Measurements from ENCODE around the gene PCSK5. TPM values are rescaled to one million over a fixed set of nuclear protein-coding genes. Genes with fewer than 3 reads are reported as not detected.

Gene PCSK5
- total RNA-seq, 1 donor, result 3.0 TPM

DNA sequence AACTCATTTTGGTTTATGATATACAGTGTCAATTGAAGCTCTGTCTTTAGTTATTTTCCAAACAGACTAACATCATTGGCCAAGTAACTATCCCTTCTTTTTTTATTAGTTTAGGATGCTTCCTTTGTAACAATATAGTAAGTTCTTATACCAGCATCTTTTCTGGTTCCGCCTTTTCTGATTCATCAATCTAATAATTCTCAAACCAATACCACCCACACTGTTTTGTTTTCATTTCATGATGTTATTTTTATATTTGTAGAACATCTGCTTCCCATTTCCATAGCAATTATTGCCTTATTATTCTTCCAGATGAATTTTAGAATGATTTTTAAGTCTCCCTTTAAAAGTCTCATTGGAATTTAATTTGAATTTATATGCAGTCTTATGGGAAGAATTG is 285.7 kb downstream of the PCSK5 start:
- no peak for DNase-seq (ENCODE audit: low read depth in 2 of 3, low spot score in 2 of 3)

DNA sequence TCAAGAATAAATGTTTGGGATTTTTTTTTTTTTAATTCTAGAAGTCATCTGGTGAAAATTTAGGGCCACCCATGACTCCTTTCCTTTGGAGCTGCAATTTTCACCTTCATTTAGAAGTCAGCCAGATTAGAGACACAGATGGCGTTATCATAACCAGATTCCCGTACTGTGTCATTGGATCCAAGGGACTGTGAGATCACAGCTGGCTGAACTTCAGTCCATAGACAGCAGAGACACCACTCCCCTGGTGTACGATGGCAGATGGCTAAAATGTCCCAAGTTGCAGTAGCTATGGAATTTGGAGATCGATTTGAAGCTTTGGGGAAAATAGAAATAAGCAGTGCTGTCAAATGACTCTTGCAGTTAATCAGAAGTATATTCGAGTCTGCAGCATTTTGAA is 287.5 kb downstream of the PCSK5 start:
- DNase-seq (ENCODE audit: low read depth in 2 of 3, low spot score in 2 of 3), result no peak

GRCh38 chr9:76180541-76180940 is 290.1 kb downstream of the PCSK5 start:
- no peak for DNase-seq (ENCODE audit: low read depth in 2 of 3, low spot score in 2 of 3)

DNA sequence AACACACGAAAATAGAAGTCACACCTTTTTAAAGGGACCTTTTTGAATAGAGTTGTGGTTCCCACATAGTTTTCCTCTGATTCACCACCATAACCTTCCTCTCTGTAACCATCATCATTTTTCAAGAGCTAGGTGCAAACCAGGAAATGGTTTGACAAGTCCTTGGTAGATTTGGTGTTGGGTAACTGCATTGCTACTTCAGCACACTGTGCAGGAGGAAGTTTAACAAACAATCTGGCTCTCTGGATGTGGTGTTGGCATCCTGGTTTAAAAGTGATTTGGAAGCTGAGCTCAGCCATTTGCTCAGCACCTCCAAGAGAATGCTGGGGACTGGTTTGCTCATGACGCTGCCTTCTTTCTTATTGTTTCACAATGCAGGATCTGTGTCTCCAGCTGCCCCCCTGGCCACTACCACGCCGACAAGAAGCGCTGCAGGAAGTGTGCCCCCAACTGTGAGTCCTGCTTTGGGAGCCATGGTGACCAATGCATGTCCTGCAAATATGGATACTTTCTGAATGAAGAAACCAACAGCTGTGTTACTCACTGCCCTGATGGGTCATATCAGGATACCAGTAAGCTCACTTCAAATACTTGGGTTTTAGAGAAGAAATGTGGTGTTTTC is 290.7 kb downstream of the PCSK5 start:
- peak in 2 of 3 donors; percentile 21 to 58 for DNase-seq (ENCODE audit: low read depth in 2 of 3, low spot score in 2 of 3)

GRCh38 chr9:76181781-76182180 is 291.3 kb downstream of the PCSK5 start:
- no peak for DNase-seq (ENCODE audit: low read depth in 2 of 3, low spot score in 2 of 3)

- no peak for DNase-seq (ENCODE audit: low read depth in 2 of 3, low spot score in 2 of 3)
Measured at GRCh38 chr9:76185432-76185831, 295.0 kb downstream of the PCSK5 start.

GRCh38 chr9:76188286-76188685 is 297.8 kb downstream of the PCSK5 start:
- DNase-seq (ENCODE audit: low read depth in 2 of 3, low spot score in 2 of 3), result no peak

GRCh38 chr9:76188905-76189304 is 298.4 kb downstream of the PCSK5 start:
- no peak for DNase-seq (ENCODE audit: low read depth in 2 of 3, low spot score in 2 of 3)

DNA sequence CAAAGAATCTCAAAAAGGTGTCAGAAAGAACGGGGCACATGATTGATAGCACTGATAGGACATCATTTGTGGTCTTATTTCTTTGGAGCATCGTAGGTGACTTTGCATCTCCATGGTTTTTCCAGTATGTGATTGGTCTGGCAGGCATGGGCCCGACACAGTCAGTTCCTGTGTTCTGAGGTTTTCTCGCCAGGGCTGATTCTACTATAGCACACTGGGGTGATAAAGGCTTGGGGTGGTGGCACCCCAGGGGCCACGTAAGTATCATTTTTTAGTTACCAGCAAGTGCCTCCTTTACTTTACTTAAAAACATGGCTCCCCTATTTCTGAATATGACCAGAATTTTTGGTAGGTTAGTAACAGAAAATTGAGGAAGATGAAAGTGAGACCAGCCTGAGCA is 301.0 kb downstream of the PCSK5 start:
- no peak for DNase-seq (ENCODE audit: low read depth in 2 of 3, low spot score in 2 of 3)

GRCh38 chr9:76192013-76192412 is 301.5 kb downstream of the PCSK5 start:
- DNase-seq (ENCODE audit: low read depth in 2 of 3, low spot score in 2 of 3), result no peak

- DNase-seq (ENCODE audit: low read depth in 2 of 3, low spot score in 2 of 3), result no peak
Measured at GRCh38 chr9:76194896-76195295, 304.4 kb downstream of the PCSK5 start.

GRCh38 chr9:76198336-76198735 is 307.9 kb downstream of the PCSK5 start:
- no peak for DNase-seq (ENCODE audit: low read depth in 2 of 3, low spot score in 2 of 3)

- no peak for DNase-seq (ENCODE audit: low read depth in 2 of 3, low spot score in 2 of 3)
Measured at GRCh38 chr9:76200315-76200714, 309.8 kb downstream of the PCSK5 start.

- DNase-seq (ENCODE audit: low read depth in 2 of 3, low spot score in 2 of 3), result no peak
Measured at GRCh38 chr9:76200745-76201144, 310.3 kb downstream of the PCSK5 start.

DNA sequence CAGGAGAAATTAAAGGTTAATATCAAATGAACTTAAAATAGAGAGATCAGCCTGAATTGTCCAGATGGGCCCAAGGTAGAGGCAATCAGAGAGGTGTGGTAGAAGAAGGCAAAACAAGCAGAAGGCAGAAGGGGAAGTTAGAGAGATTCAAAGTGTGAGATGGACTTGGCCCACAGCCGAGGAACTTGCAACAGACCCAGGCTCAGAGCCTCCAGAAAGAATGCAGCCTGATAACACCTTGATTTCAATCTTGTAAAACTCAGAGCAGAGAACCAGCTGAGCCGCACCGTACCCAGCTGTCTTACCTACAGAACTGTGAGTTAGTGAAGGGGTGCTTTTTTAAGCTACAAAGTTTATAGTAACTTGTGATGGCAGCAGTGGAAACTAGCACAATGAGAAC is 312.9 kb downstream of the PCSK5 start:
- peak in 2 of 3 donors; percentile 25 to 76 for DNase-seq (ENCODE audit: low read depth in 2 of 3, low spot score in 2 of 3)

GRCh38 chr9:76206821-76207220 is 316.3 kb downstream of the PCSK5 start:
- no peak for DNase-seq (ENCODE audit: low read depth in 2 of 3, low spot score in 2 of 3)

- DNase-seq (ENCODE audit: low read depth in 2 of 3, low spot score in 2 of 3), result no peak
Measured at GRCh38 chr9:76213751-76214150, 323.3 kb downstream of the PCSK5 start.

GRCh38 chr9:76215066-76215465 is 324.6 kb downstream of the PCSK5 start:
- DNase-seq (ENCODE audit: low read depth in 2 of 3, low spot score in 2 of 3), result no peak

- peak in 1 of 3 donors; percentile 1 for DNase-seq (ENCODE audit: low read depth in 2 of 3, low spot score in 2 of 3)
Measured at GRCh38 chr9:76216161-76216649, 325.7 kb downstream of the PCSK5 start.

GRCh38 chr9:76218117-76218885 is 327.8 kb downstream of the PCSK5 start:
- no peak for DNase-seq (ENCODE audit: low read depth in 2 of 3, low spot score in 2 of 3)

DNA sequence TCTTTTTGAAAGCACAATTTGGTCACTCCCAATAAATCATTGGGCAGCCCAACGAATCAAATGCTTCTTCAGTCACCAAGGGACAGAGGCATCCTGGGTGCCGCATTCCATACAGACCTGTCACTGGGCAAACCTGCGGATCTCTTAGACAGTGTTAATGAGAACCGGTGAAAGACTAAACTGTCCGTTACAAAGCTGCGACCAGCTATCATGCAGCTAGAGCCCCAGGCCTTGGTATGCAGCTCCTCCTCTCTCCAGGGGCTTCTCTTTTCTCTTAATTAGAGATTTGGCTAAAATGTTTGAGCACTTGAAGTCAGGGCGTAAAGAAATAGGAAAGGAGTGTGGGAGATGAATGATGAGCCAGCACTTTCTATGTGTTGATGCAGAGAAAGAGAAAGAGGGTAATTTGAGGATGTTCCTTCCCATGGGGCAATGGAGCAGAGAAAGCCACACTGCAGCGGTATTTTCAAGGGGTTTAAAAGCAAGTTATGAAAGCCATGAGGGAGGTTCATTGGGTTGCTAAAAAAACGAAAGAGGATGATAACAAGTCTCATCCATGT is 328.5 kb downstream of the PCSK5 start:
- no peak for DNase-seq (ENCODE audit: low read depth in 2 of 3, low spot score in 2 of 3)

All from hematopoietic multipotent progenitor cell (in vitro differentiated cells).